ENCODE data around the gene SHISA4.
"Not testable (repeated sequence)": the region's sequence is repeated elsewhere in the genome, so short reads cannot be mapped to it uniquely, and the experiment has no call there.

Gene SHISA4

GRCh38 chr1:201888282-201889089 lies at the start of gene SHISA4:
TSS of gene SHISA4 (plus strand) at chr1:201888898. CDS start at chr1:201888995, 97 bp downstream.
- DNase-seq (ENCODE audit: low read depth in 2 of 2) = no peak

- not testable (repeated sequence) for DNase-seq (ENCODE audit: low read depth in 2 of 2)
Observed at GRCh38 chr1:201839089-201839488, 49.6 kb upstream of the SHISA4 start.

- no peak for DNase-seq (ENCODE audit: low read depth in 2 of 2)
Observed at GRCh38 chr1:201840055-201840454, 48.6 kb upstream of the SHISA4 start.

GRCh38 chr1:201840490-201840889 lies 48.2 kb upstream of the SHISA4 start:
- no peak for DNase-seq (ENCODE audit: low read depth in 2 of 2)

GRCh38 chr1:201841265-201841912 lies 47.3 kb upstream of the SHISA4 start:
- DNase-seq (ENCODE audit: low read depth in 2 of 2) = no peak

- DNase-seq (ENCODE audit: low read depth in 2 of 2) = no peak
Observed at GRCh38 chr1:201842472-201843027, 46.1 kb upstream of the SHISA4 start.

GRCh38 chr1:201845331-201846083 lies 43.2 kb upstream of the SHISA4 start:
- no peak for DNase-seq (ENCODE audit: low read depth in 2 of 2)

- no peak for DNase-seq (ENCODE audit: low read depth in 2 of 2)
Observed at GRCh38 chr1:201847150-201847549, 41.5 kb upstream of the SHISA4 start.

GRCh38 chr1:201848230-201848629 lies 40.5 kb upstream of the SHISA4 start:
- DNase-seq (ENCODE audit: low read depth in 2 of 2) = no peak

GRCh38 chr1:201849372-201850052 lies 39.2 kb upstream of the SHISA4 start:
- no peak for DNase-seq (ENCODE audit: low read depth in 2 of 2)

- DNase-seq (ENCODE audit: low read depth in 2 of 2) = no peak
Observed at GRCh38 chr1:201850053-201850397, 38.7 kb upstream of the SHISA4 start.

GRCh38 chr1:201851949-201852348 lies 36.7 kb upstream of the SHISA4 start:
- no peak for DNase-seq (ENCODE audit: low read depth in 2 of 2)

GRCh38 chr1:201856722-201857121 lies 32.0 kb upstream of the SHISA4 start:
- DNase-seq (ENCODE audit: low read depth in 2 of 2) = not testable (repeated sequence)

- DNase-seq (ENCODE audit: low read depth in 2 of 2) = no peak
Observed at GRCh38 chr1:201859424-201859823, 29.3 kb upstream of the SHISA4 start.

- DNase-seq (ENCODE audit: low read depth in 2 of 2) = no peak
Observed at GRCh38 chr1:201861448-201861847, 27.2 kb upstream of the SHISA4 start.

- no peak for DNase-seq (ENCODE audit: low read depth in 2 of 2)
Observed at GRCh38 chr1:201870397-201870796, 18.3 kb upstream of the SHISA4 start.

- no peak for DNase-seq (ENCODE audit: low read depth in 2 of 2)
Observed at GRCh38 chr1:201874672-201875071, 14.0 kb upstream of the SHISA4 start.

GRCh38 chr1:201876148-201876818 lies 12.4 kb upstream of the SHISA4 start:
- DNase-seq (ENCODE audit: low read depth in 2 of 2) = no peak

GRCh38 chr1:201877877-201878401 lies 10.8 kb upstream of the SHISA4 start:
- DNase-seq (ENCODE audit: low read depth in 2 of 2) = peak in 1 of 2 donors; percentile 9

- DNase-seq (ENCODE audit: low read depth in 2 of 2) = no peak
Observed at GRCh38 chr1:201880928-201881571, 7.6 kb upstream of the SHISA4 start.

All from stimulated activated CD8-positive, alpha-beta memory T cell treated with anti-CD3 and anti-CD28 coated beads, Interleukin-15, amount 100 ng/mL, for 48 hours (primary cell).